ENCODE results near the gene CYSTM1.

DNA sequence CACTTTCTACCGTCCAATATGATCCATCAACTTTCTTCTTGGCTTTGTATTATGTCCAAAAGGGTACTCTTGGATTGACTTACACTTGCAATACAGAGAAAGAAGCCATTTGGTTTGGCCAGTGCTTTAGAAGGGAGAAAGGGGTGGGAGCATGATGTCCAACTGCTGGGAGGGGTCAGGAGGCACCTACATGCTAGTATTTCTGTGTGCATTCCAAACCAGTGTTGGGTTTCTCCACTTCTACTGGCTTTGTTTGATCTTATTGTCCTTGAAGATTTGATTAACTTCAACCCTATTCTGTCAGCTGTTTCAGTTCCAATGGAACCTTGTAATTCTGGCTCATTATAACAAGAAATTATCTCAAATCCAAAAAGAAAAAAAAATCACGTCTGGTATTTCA is 27.6 kb downstream of the CYSTM1 start:
- TF ChIP-seq, protein P1, sequence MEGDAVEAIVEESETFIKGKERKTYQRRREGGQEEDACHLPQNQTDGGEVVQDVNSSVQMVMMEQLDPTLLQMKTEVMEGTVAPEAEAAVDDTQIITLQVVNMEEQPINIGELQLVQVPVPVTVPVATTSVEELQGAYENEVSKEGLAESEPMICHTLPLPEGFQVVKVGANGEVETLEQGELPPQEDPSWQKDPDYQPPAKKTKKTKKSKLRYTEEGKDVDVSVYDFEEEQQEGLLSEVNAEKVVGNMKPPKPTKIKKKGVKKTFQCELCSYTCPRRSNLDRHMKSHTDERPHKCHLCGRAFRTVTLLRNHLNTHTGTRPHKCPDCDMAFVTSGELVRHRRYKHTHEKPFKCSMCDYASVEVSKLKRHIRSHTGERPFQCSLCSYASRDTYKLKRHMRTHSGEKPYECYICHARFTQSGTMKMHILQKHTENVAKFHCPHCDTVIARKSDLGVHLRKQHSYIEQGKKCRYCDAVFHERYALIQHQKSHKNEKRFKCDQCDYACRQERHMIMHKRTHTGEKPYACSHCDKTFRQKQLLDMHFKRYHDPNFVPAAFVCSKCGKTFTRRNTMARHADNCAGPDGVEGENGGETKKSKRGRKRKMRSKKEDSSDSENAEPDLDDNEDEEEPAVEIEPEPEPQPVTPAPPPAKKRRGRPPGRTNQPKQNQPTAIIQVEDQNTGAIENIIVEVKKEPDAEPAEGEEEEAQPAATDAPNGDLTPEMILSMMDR (IDR thresholded peaks at IDR 0.05): no peak
- no peak for TF ChIP-seq POLR2A (IDR thresholded peaks at IDR 0.05)
- TF ChIP-seq POLR2AphosphoS5 (IDR thresholded peaks at IDR 0.05): no peak
